Muscle of leg (tissue), 16 donors: ENCODE results near the gene LSR. TPM values are rescaled to one million over a fixed set of nuclear protein-coding genes. Genes with fewer than 3 reads are reported as not detected.
A peak's percentile ranks its signal among the peaks of the same experiment; 100 is the strongest.

Experiments
- DNase-seq: peaks from one replicate; pipeline ENCODE4 v3.0.0; 2013
- H3K27ac ChIP-seq: one replicate; pipeline ENCODE4 v1.5.1; 2013; ENCODE audit warnings: mild to moderate bottlenecking, low read length, control low read depth
- H3K27me3 ChIP-seq: one replicate; pipeline ENCODE4 v1.6.1; 2013; ENCODE audit warnings: low read length; ENCODE audit not compliant: control insufficient read depth, insufficient read depth
- H3K36me3 ChIP-seq: one replicate; pipeline ENCODE4 v1.6.1; 2013; ENCODE audit warnings: low read length; ENCODE audit not compliant: control insufficient read depth, insufficient read depth
- H3K4me1 ChIP-seq: one replicate; pipeline ENCODE4 v1.6.1; 2013; ENCODE audit warnings: low read length; ENCODE audit not compliant: control insufficient read depth, insufficient read depth
- H3K4me3 ChIP-seq: one replicate; pipeline ENCODE4 v1.5.1; 2013; ENCODE audit warnings: low read length, control low read depth
- H3K9me3 ChIP-seq: replicated peaks from 2 replicates; pipeline ENCODE4 v1.6.1; 2013; ENCODE audit warnings: low read depth, low read length; ENCODE audit not compliant: control insufficient read depth
- WGBS: methylation state at CpG from one replicate; pipeline ENCODE4 v1.1.5; 2013; ENCODE audit warnings: missing lambda C conversion rate; ENCODE audit not compliant: insufficient coverage; 5-methylcytosine and 5-hydroxymethylcytosine counted together
- long read RNA-seq, 11 donors: transcript quantifications; one replicate each; lab custom pipeline, GENCODE V29; 2026
- polyA plus RNA-seq, 8 donors: library from polyadenylated mRNA; unstranded; fragments of 120-200 nt; gene quantifications; one replicate each; pipeline versions ENCODE4 v1.2.1 to v1.2.3, GENCODE V29; 2013; ENCODE audit warnings: inconsistent platforms in 1 of 8, low replicate concordance in 1 of 8; ENCODE audit not compliant: insufficient read length in 8 of 8, insufficient read depth in 1 of 8
- total RNA-seq: library from RNA; stranded (reverse); fragments of 120-200 nt; gene quantifications from one replicate; pipeline ENCODE4 v1.2.4, GENCODE V29; 2013

Gene LSR, protein sequence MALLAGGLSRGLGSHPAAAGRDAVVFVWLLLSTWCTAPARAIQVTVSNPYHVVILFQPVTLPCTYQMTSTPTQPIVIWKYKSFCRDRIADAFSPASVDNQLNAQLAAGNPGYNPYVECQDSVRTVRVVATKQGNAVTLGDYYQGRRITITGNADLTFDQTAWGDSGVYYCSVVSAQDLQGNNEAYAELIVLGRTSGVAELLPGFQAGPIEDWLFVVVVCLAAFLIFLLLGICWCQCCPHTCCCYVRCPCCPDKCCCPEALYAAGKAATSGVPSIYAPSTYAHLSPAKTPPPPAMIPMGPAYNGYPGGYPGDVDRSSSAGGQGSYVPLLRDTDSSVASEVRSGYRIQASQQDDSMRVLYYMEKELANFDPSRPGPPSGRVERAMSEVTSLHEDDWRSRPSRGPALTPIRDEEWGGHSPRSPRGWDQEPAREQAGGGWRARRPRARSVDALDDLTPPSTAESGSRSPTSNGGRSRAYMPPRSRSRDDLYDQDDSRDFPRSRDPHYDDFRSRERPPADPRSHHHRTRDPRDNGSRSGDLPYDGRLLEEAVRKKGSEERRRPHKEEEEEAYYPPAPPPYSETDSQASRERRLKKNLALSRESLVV
- total RNA-seq (2.9 TPM), polyA plus RNA-seq (10 to 100 TPM in 1 of 8 donors, 1 to 10 TPM in 7; 3.2 to 15.2 (median 5.7) TPM)
- long read RNA-seq, donor 1, partial matches to known transcripts, result 0 of 2 reads
- long read RNA-seq, donor 1, other reads (novel, unspliced or antisense), result 0 of 2 reads
- long read RNA-seq, donor 2, result 0 reads
- long read RNA-seq, donor 3, partial matches to known transcripts, result 0 of 1 reads
- long read RNA-seq, donor 3, other reads (novel, unspliced or antisense), result 0 of 1 reads
- long read RNA-seq, donor 4, partial matches to known transcripts, result 0 of 2 reads
- long read RNA-seq, donor 4, other reads (novel, unspliced or antisense), result 0 of 2 reads
- long read RNA-seq, donor 5, partial matches to known transcripts, result 6 of 8 reads
- long read RNA-seq, donor 5, other reads (novel, unspliced or antisense), result 0 of 8 reads
- long read RNA-seq, donor 6, partial matches to known transcripts, result 0 of 3 reads
- long read RNA-seq, donor 6, other reads (novel, unspliced or antisense), result 0 of 3 reads
- long read RNA-seq, donor 7, partial matches to known transcripts, result 0 of 2 reads
- long read RNA-seq, donor 7, other reads (novel, unspliced or antisense), result 0 of 2 reads
- long read RNA-seq, donor 8, result 0 reads
- long read RNA-seq, donor 9, result 0 reads
- long read RNA-seq, donor 10, partial matches to known transcripts, result 0 of 1 reads
- long read RNA-seq, donor 10, other reads (novel, unspliced or antisense), result 0 of 1 reads
- long read RNA-seq, donor 11, partial matches to known transcripts, result 0 of 1 reads
- long read RNA-seq, donor 11, other reads (novel, unspliced or antisense), result 0 of 1 reads

GRCh38 chr19:35248310-35249145, at the start of gene LSR:
TSS of gene LSR (plus strand) at chr19:35249002. CDS start at chr19:35249023, 21 bp downstream.
- no peaks in the 10 kb centered on the region for H3K9me3 ChIP-seq
- under 1% methylated on average over 62 of the region's 69 CpGs for WGBS
- DNase-seq, result no peak
- peaks cover 44% of the 10 kb centered on the region for H3K27me3 ChIP-seq
- H3K4me3 ChIP-seq, result peak within 1 kb of the TSS; percentile 35
- H3K27ac ChIP-seq, result peak within 1 kb of the TSS; percentile 55
- H3K4me1 ChIP-seq, result peaks cover 8% of the 10 kb centered on the region
- no peaks in the 10 kb centered on the region for H3K36me3 ChIP-seq

- no peak for DNase-seq
- H3K36me3 ChIP-seq, result no peaks in the 10 kb centered on the region
Measured at GRCh38 chr19:35199481-35199880, 49.3 kb upstream of the LSR start.

DNA sequence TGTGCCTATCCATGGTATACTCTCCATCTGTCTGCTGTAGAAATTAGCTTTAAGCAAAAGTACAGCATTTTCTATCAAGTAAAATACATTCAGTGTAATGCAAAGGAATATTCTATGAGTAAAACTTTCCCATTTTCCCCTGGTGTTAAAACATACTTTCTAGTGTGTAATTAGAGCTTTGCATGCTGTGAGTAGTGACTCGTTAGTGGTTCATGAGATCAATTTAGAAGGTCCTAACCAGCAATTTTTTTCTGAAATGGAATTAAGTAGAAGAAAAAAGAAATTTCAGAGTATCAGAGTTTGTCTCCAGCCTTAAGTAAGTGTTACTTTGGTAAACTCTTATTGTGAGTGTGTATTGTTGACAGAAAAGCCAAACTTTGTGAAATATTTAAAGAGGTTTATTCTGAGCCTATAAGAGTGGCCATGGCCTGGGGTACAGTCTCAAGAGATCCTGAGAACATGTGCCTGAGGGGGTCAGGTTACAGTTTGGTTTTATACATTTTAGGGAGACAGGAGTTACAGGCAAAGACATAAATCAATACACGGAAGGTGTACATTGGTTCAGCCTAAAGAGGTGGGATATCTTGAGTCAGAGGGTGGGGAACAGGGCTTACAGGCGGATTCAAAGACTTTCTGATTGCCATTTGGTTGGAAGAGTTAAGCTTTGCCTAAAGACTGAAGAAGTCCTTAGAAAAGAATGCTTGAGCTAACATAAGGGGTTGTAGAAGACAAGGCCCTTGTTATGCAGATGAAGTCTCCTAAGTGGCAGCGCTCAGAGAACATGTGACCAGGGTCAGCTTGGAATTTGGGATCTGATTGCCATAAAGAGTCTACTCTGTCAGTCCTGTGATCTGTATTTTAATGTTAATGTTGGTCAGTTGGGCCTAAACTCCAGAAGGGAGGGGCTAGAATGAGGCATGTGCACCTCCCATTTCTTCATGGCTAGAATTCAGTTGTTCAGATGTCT, 45.8 kb upstream of the LSR start:
- Histone ChIP-seq H3K27ac (no peak overlapping the region), H3K27me3 (no peaks in the 10 kb centered on the region), H3K36me3 (no peaks in the 10 kb centered on the region), H3K4me3 (no peak overlapping the region), H3K9me3 (no peaks in the 10 kb centered on the region), H3K4me1 (no peaks in the 10 kb centered on the region)
- 48% methylated on average over 3 of the region's 4 CpGs for WGBS
- DNase-seq, result no peak

More at GRCh38 chr19:35199481-35199880, 49.3 kb upstream of the LSR start:
- 50% methylated on average over 1 of the region's 2 CpGs for WGBS
- no peak overlapping the region for H3K27ac ChIP-seq
- no peaks in the 10 kb centered on the region for H3K9me3 ChIP-seq
- H3K4me1 ChIP-seq, result no peaks in the 10 kb centered on the region
- H3K4me3 ChIP-seq, result no peak overlapping the region
- H3K27me3 ChIP-seq, result no peaks in the 10 kb centered on the region

- peak; percentile 60 for DNase-seq
- Histone ChIP-seq H3K27ac (no peak overlapping the region), H3K36me3 (no peaks in the 10 kb centered on the region)
Measured at GRCh38 chr19:35204799-35205732, 43.7 kb upstream of the LSR start.

GRCh38 chr19:35205733-35206323, 43.0 kb upstream of the LSR start:
- no peak overlapping the region for H3K27ac ChIP-seq
- no peak for DNase-seq
- 92% methylated on average over 4 of the region's 6 CpGs for WGBS
- H3K36me3 ChIP-seq, result no peaks in the 10 kb centered on the region
- no peaks in the 10 kb centered on the region for H3K27me3 ChIP-seq
- H3K9me3 ChIP-seq, result no peaks in the 10 kb centered on the region
- no peak overlapping the region for H3K4me3 ChIP-seq
- no peaks in the 10 kb centered on the region for H3K4me1 ChIP-seq

More at GRCh38 chr19:35204799-35205732, 43.7 kb upstream of the LSR start:
- no peak overlapping the region for H3K4me3 ChIP-seq
- no peaks in the 10 kb centered on the region for H3K9me3 ChIP-seq
- WGBS, result 63% methylated on average over 3 of the region's 13 CpGs
- no peaks in the 10 kb centered on the region for H3K4me1 ChIP-seq
- H3K27me3 ChIP-seq, result no peaks in the 10 kb centered on the region

DNA sequence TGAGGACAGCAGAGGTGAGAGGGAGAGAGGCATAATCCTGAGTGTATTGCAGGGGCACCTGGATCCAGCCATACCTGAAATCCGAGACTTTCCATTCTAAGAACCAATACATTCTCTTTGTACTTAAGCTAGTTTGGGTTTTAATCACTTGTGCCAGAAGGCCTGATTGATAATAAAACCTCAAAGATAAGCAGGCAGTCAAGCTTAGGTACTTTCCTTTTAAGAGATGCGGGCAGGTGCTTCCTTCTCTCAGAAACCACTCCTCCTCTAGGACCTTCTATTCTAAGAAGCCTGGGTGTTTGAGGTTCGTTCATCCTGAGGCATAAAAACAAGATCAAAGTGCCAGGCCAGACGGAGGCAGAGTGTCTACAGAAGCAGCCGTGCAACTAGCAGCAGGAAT, 42.4 kb upstream of the LSR start:
- Histone ChIP-seq H3K4me3 (no peak overlapping the region), H3K27ac (no peak overlapping the region), H3K4me1 (no peaks in the 10 kb centered on the region), H3K27me3 (no peaks in the 10 kb centered on the region), H3K36me3 (no peaks in the 10 kb centered on the region), H3K9me3 (no peaks in the 10 kb centered on the region)
- DNase-seq, result no peak
- no CpG with 5 or more reads among the region's 5 CpGs for WGBS

DNA sequence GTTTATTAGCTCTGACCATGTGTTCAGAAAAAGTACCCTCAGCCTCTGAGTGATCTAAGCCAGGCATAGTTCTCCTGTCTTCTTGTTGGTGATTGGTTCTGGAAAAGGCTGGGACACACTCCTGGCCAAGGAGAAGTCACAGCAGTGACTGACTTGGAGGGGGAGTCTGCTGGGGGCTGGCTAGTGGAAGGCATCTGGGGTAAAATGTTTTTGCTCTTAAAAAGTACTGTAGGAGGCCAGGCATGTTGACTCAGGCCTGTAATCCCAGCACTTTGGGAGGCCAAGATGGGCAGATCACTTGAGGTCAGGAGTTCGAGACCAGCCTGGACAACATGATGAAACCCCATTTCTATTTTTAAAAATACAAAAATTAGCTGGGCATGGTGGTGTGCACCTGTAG, 41.9 kb upstream of the LSR start:
- WGBS, result no CpG with 5 or more reads among the region's 1 CpG
- no peak overlapping the region for H3K27ac ChIP-seq

More for the DNA sequence above, 41.9 kb upstream of the LSR start:
- Histone ChIP-seq H3K4me3 (no peak overlapping the region), H3K9me3 (no peaks in the 10 kb centered on the region), H3K27me3 (no peaks in the 10 kb centered on the region), H3K36me3 (no peaks in the 10 kb centered on the region), H3K4me1 (no peaks in the 10 kb centered on the region)
- DNase-seq, result no peak
